Stimulated activated CD4-positive, alpha-beta T cell treated with anti-CD3 and anti-CD28 coated beads, Interleukin-4, amount 100 ng/mL, for 4 hours (primary cell): Measurements from ENCODE around the gene PLSCR5.

ENCODE experiments used
- DNase-seq, 2 experiments: peaks; one replicate each; pipeline ENCODE4 v3.0.0-alpha.2; 2020

PLSCR5 gene, protein sequence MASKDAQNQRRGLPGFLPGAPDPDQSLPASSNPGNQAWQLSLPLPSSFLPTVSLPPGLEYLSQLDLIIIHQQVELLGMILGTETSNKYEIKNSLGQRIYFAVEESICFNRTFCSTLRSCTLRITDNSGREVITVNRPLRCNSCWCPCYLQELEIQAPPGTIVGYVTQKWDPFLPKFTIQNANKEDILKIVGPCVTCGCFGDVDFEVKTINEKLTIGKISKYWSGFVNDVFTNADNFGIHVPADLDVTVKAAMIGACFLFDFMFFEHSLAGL

DNA sequence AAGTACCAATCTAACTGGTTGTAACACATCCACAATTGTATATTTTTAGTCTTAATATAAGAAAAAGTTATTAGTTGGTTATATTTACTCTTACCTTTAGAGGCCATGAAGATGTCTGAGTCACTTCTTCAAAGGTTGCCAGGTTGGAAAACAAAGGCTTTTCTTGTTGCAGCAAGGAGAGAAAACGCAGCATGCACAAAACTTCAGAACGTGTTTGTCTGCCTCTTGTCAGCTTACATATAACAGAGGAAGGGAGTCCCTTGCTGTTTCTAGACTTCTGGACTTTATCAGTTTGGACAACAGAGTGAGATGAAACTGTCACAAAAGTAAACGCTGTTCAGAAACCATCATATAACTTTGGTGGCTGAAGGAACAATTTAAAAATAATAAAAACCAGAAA lies at the start of gene PLSCR5:
Gene PLSCR5 (minus strand): TSS at position 241 of the 400 bp plus-strand sequence. CDS start 134 bp downstream, at position 107.
- DNase-seq = no peak

DNA sequence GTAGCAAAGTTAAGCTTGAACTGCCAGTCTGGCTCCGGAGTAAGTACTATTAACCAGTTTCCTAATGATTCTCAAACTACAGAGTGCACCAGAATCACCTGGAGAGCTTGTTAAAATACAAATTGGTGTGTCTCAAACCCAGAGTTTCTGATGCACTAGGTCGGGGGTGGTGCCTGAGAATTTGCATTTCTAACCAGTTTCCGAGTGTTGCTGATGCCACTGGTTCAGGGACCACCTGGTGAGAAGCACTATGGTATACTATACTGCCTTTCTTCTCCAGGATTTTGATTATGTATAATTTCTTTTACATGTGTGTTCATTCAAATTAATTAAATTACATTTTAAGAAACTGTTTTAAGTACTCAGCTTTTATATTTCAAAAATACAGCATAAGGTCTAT lies 48.8 kb upstream of the PLSCR5 start:
- no peak for DNase-seq

DNA sequence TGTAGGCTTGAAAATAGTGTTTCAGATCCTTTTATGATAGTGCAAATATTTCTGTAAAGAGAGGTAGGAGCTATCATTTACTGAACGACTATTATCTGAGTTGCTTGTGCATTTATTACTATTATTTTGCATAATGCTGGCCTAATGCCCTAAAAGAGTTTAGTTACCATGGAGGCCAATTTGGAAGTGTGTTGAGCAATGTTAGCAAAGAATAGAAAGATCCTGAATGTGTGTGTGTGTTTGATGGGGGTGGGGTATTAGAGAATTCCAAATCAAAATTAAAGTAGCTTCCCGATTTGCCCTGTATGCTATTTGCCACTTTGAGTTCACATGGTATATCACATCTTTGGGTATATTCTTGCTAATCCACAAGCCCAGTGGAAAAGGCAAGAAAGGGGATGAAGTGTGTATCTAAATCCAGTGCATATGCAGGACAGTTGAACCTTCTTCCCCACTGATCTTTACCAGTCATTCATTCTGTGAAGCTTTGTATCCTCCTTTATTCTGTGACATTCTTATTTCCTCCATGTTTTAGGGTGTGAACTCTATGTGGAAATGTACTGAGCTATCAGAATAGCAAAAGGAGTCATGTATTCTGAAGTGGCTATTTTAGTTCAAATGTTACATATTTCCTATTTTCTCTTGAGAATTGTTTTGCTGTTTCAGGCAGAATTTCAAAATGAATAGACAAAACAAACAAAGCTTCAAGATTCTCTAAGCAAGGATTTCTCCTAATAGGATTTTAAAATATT lies 45.7 kb upstream of the PLSCR5 start:
- DNase-seq = no peak

DNA sequence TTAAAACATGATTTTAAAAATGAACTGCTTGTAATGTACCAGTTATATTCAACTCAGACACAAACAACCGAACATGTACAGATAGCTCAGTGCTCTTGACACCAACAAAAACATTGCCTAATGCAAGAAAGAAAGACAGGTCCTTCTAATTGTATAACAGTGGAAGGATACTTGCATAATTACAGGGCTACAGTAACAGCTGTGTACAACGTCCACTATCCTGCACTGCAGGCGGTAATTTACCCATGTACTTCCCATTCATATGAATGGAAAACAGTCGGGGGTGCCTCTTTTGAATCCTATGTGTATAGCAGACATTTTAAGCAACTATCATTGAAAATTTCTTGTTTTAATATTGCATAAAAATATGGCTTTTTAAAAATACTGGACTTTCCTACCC lies 41.1 kb upstream of the PLSCR5 start:
- DNase-seq = no peak

DNA sequence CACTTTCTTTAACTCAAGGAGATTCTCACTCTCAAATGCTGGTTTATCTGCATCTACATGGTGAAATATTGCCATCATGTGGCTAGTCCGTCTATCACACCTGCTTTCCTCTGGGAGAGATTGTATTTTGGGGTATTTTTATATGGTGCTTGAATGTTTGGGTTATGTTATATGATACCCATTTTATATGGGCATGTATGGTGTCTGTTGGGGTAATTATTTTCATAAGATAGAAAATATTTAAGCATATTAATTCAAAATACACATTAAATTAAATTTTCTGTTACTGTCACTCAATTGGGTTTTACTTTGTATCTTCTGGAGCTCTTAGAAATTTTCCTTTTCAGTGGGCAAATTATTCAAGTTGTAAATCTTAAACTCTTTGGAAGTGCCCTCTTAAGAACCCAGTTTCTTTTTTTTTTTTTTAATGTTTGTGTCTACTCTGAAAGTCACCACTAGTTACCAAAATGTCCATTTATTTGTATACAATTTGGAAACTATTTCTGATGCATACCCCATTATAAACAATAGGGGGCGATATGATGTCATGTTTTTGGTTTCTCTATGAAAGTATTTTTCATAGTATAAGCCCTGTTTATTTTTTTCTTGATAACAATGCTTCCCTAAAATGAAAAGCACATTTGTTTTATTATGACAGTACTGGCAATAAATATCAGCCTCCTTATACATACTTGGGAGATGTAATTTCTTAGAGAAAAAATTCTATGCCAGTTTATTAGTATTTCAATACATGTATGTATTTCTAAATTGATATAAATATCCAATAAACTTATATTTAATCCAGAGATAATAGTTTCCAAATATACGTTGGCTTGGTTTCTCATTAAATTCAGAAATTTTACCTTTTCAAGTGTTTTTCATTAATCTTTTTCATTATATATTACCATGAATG lies 36.1 kb upstream of the PLSCR5 start:
- no peak for DNase-seq

DNA sequence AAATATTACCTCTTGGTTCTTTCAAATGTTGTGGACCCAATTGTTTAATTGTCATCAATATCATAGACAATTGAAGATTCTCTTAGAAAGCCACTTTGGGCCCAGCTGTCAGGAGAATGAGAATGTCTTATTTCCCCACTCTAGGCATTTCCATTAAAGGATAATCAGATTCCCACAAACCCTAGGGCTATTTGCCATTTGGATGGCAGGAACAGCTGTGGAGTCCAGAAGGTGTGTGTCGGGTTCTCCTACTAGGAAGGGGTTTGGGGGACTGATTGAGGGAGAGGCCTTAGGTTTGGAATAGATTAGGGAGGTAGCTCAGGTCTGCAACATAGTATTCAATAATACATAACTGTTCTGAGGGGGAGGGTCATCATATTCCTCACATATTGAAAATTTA lies 35.2 kb upstream of the PLSCR5 start:
- no peak for DNase-seq

DNA sequence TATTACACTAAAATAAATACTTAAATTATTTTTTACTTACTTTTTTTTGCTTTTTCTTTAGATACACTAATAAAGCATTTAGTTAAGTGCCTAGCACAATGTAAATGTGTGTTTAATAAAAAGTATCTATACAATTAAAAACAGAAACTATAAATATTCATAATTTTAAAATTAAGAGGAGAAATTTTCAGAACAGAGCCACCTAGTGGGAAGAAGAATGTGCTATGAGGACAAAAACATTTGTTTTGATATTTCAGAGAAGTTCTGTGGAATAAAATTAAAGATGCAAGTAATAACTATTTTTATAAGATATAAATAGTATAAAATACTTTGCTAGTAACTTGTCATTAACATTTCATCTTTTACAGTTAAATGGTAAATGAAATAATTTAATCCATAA lies 33.6 kb upstream of the PLSCR5 start:
- no peak for DNase-seq

DNA sequence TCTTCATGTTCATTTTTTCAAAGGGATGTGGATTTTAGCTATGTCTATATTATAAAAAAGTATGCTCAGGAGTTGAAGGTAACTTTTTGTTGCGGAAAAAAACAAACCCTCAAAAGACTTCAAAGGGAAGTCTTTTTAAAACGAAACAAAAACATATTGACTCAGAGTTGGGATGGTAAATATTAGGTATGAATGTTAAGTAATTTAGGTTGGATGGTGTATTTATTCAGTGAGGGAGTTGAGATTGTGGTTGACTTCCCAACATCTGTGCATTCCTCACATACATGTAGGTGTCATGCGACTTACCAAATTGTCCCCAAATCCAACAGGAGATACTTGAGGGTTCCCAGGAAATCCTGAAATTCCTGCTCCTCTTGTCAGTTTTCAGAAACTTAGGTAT lies 32.7 kb upstream of the PLSCR5 start:
- DNase-seq = no peak

DNA sequence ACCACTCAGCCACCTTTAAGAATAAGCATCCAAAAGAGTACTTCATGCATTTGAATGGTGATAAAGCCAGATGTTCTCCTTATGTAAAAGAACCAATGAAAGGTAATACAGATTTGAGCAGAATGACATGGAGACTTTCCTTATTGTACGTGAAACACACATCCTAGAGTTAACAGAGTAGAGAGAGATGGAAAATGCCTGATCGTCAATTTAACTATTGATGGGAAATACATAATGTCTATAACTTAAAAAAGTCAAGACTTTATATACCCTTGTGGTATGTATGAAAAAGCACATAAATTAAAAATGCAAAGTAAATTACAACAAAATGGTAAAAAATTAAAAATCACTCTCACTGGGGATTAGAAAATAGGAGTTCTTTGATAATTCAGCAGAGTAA lies 31.7 kb upstream of the PLSCR5 start:
- DNase-seq = no peak

DNA sequence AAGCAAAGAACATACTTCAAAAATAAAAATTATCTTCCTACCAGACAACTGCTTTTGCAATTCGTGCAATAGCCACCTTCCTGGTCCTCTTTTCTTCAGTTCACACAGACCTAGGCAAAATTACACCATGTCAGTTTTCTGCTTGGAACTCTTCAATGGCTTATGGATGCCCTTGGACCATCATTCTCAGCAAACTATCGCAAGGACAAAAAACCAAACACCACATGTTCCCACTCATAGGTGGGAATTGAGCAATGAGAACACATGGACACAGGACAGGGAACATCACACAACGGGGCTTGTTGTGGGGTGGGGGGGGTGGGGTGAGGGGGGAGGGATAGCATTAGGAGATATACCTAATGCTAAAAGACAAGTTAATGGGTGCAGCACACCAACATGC lies 29.2 kb upstream of the PLSCR5 start:
- DNase-seq = no peak

DNA sequence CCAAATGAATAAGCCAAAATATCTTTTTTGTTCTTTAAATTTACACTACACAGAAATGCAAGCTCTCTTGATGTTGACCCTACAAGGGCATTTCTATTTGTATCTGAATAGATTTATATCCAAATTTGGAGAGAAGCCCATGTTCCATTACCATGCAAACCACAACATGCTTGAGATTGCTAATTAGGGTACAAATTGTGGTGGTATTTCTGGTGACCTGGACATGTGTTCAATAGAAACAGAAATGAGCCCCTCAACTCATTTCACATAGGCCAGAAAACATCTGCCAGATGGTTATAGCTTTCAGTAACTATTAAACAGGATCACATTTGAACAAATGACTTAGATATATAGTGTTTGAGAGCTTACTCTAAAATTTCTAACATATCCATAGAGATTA lies 23.5 kb upstream of the PLSCR5 start:
- no peak for DNase-seq

DNA sequence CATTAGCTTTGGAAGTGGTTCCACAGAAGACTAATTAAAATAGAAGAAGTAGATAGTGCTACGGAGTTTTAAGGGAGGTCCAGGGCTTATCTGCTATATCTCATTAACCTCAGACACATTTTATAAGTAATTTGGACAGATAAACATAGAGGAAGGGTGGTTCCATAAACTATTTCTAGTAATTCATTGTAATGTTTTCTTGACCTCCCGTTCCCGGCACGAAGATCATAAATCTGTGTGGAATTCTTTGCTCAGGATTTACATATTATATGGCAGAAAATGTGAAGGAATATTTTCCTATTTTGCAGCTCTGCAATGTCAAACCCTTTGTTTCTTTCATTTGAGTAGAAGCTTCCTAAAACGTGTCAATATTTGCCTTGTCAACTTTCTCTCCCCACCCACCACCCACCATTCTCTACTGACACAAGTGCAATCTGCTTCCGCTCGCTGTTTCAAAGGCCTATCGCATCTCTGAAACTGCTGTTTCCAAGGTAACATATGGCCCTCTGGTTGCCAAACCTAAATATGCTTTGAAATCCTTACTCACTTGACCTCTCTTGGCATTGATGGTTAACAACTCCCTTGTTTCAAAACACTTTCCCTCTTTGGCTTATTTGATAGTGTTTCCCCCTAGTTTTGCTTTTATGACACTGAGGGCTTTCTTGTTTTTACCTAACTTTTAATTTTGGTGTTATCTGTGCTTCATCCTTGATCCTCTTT lies 21.4 kb upstream of the PLSCR5 start:
- DNase-seq = no peak

DNA sequence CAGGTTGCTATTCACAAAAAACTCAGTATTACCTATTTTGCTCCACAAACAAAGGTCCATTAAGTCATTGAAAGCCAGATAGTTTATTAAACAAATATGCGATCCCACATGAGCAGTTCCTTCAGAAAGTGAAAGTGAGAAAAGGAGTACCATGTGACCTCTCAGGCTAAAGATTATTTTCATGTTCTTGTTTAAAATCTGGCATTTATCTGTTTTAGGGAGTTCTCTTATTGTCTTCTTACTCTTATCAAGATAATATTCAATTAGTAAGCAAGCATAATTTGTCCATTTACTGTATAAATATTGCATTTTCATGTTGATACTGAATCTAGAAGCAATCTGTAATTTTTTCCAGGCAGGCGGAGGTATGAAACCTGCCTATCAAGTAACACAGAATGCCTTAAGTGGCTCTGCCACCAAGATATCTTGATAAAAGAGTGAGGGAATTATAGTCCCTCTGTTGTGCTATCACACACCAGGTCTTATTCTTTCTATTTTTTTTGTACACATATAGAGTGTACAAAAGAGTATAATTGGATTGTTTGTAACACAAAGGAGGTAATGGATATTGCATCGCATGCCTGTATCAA lies 20.1 kb upstream of the PLSCR5 start:
- no peak for DNase-seq

DNA sequence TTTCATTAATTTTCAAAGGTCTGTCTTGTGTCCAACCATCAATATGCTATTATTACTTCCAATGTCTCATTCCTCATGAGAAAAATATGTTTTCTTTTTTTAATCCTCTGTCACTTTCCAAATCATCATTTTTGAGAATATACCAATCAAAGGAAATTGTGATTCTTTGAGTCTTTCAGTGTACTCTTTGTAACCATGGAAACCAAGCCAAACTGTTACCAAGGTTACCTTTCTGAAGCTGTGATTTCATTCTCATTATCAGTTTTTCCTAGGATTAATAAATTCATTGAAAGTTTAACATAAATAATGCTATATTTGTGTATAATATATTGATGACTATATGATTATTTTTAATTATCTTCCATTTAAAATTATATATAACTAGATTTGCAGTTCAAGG lies 16.6 kb upstream of the PLSCR5 start:
- DNase-seq = no peak

DNA sequence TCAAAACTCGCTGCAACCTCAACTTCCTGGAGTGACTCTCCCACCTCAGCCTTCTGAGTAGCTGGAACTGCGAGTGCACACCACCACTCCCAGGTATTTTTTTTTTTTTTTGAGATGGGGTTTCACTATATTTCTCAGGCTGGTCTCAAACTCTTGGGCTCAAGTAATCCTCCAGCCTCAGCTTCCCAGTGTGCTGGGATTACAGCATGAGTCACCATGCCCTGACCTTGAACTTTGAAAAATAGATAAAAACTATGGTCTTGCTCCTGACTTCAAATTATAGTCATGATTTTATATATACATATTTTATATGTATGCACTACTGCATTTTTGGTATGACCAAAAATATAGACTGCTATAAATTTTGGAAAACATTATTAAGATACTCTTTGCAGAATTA lies 6.9 kb upstream of the PLSCR5 start:
- DNase-seq = no peak

DNA sequence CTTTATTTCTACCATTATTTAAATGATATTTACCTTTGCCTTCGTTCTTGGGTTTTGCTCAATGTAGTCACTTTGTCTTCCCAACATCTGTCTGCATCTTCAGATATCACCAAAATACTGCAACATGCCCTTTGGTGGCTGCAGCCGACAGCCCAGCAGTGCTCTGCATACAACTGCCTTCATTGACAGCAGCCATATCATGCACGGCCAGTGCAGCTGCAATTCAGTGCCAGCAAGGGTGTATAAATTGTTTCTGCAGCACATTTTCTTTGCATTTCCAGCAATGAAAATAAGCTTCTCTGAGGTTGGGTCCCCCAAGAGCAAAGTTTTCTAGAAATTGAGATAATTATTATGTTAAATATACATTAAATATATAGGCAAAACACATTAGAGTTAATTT lies 6.0 kb upstream of the PLSCR5 start:
- no peak for DNase-seq

DNA sequence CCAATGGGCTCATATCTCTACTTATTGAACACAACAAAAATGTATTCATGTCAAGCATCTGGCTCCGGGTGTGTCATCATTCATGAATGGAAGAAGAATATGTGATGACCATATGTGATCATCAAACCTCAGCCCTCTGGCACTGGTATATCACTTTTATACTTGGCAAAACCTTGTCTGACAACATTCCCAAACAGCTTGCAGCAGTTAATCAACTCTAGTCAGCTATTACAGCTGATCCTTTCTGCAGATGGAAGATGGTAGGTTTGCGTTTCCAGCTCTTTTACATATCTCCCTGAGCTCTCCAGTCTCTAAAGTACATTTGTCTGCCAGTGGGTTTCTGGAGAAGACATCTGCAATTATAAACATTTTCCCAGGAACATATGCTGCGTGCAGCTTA lies 6.6 kb downstream of the PLSCR5 start:
- no peak for DNase-seq

DNA sequence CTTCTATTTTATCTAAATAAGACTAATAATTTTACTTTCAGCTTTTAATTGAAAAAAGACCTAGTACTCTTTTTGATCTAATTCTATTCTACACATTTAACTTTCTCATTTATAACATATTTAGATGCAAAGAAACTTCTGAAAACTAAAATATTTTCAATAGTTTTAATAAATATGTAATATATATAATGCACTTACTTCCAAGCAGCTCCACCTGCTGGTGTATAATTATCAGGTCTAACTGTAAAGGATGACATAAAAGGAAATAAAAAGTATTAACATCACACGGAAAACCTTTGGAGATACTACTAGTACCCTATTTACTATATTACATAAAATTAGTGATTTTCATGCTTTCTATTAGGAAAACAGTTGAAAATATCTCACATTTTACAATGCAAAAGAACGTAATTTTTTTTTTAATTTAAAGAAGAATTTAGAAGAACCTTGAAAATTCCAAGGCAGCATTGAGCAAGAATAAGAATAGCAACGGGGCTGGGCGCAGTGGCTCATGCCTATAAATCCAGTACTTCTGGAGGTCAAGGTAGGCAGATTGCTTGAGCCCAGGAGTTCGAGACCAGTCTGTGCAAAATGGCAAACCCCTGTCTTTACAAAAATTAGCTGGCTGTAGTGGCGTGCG lies 10.2 kb downstream of the PLSCR5 start:
- no peak for DNase-seq

DNA sequence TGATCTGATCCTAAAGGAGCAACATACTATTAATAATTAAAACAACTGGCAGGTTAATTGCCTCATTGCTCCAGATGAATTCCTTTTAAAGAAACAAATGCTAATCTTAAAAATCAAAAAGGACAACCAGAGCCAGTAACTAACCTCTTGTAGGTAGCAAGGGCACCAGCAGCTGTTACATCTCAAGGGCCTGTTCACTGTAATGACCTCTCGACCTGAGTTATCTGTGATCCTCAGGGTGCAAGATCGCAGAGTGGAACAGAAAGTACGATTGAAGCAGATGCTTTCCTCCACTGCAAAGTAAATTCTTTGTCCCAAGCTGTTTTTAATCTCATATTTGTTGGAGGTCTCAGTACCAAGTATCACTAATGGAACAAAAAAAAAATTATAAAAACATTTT lies 11.4 kb downstream of the PLSCR5 start:
- DNase-seq = no peak

DNA sequence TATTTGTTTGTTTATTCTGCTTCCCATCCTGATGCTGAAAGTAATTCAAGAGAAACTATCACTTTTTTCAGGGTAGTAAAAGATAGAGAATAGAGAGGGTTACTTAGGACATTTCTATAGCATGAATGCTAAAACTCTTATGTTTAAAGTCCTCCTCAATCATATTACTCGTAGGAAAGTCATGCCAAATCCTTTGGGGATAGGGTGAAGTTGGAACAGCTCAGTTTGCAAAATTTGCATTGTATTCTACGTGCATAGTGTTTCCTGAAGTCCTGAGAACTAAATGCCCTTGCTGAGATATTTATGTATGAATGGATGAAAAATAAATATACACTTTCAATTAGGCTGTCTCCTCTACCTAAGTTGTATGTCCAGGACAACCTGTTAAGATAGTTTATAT lies 14.6 kb downstream of the PLSCR5 start:
- DNase-seq = no peak

DNA sequence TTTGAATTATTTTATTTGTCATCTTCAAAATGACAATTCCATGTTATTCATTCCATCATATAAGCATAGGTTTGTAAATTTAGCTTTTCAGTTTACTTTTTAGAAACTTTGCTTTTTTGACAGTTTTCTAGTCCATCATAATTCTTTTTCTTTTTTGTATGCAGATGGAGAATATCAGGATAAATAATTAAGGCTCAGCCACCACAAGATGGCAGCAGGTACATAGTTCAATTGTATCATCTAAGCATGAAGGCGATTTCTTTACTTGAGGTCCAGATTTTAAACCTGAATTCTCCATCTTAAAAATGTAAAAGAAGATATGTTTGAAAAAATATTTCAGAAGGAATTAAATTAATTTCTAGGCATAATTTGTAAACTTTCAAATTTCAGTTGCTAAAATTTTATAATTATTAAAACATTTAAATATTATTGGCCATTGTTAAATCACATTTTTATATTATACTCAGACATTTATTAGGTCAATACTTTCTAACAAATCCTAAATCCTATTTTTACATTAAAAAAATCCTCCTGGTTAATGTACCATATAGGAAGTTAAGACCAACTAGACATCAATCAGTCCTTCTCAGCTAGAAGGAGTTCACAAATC lies 15.1 kb downstream of the PLSCR5 start:
- DNase-seq = no peak

DNA sequence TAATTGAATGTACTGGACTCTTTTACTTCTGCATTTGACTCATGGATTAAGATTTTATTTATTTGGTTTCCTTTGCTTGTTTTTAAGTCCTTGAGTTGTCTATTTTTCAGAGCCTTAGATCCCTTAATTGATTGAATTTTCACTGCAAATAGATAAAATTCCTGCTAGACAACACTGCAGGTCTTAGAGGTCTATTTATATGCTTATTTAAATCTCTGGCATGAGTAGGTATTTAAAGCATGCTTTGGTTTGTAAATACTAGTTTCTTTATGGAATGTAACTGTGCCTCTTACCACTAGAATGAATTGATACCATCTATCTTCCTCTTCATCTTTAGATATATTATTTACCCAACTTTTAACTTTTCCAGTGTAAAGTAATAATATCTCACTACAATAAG lies 20.0 kb downstream of the PLSCR5 start:
- no peak for DNase-seq
